Endothelial cell of umbilical vein (primary cell): ENCODE measurements around the gene SMPDL3B.

Source experiments
- EZH2 ChIP-seq: IDR thresholded peaks from 2 replicates; pipeline ENCODE4 v1.6.1; 2012; ENCODE audit warnings: borderline replicate concordance, low read depth, mild to moderate bottlenecking, moderate library complexity, low read length, inconsistent platforms; ENCODE audit not compliant: severe bottlenecking
- FOS ChIP-seq: IDR thresholded peaks from 2 replicates; pipeline ENCODE4 v1.6.1; 2011; ENCODE audit warnings: mild to moderate bottlenecking, low read length, moderate library complexity, borderline replicate concordance; ENCODE audit not compliant: insufficient read depth
- MYC ChIP-seq: IDR thresholded peaks from one replicate; pipeline ENCODE4 v1.6.1; 2011; ENCODE audit warnings: mild to moderate bottlenecking, low read depth, low read length
- POLR2A ChIP-seq: IDR thresholded peaks from 2 replicates; pipeline ENCODE4 v1.6.1; 2012; ENCODE audit warnings: low read depth, mild to moderate bottlenecking, control low read depth, low read length
- POLR2AphosphoS5 ChIP-seq: IDR thresholded peaks from 2 replicates; pipeline ENCODE4 v1.6.1; 2012; ENCODE audit warnings: low read depth, mild to moderate bottlenecking, control low read depth, low read length, moderate library complexity; ENCODE audit not compliant: insufficient read depth
- TF ChIP-seq, protein P1 (sequence below), 2 donors: IDR thresholded peaks; 1 replicate in 1 of 2; 2 replicates in 1 of 2; pipeline ENCODE4 v1.5.1; 2011; ENCODE audit warnings: low read length in 2 of 2, mild to moderate bottlenecking in 2 of 2, moderate library complexity in 2 of 2, control low read depth in 1 of 2, inconsistent platforms in 1 of 2, low read depth in 1 of 2; ENCODE audit not compliant: insufficient read depth in 1 of 2; ENCODE audit errors: extremely low read depth in 1 of 2
- TF ChIP-seq, protein P2 (sequence below): IDR thresholded peaks from 2 replicates; pipeline ENCODE4 v1.6.1; 2011; ENCODE audit not compliant: insufficient read depth, insufficient read length

DNA sequence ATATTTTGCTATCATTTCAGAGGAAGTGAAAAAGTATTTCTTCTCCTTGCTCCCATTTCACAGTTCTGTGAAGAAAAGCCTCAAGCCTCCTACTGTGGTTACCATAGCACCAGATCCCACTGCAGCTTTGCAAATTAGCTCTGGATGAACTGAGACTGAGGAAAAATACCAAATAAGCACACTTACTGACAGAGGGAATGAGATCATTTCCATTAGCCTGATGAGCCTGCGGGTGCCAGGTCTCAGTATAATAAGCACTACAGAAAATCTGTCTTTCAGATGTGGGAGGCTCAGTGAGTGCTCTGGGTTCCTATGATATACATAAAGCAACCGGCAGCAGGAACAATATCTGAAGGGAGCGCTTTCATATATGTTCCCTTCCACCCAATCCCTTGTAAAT, 46.3 kb downstream of the SMPDL3B start:
- TF ChIP-seq, protein P1, sequence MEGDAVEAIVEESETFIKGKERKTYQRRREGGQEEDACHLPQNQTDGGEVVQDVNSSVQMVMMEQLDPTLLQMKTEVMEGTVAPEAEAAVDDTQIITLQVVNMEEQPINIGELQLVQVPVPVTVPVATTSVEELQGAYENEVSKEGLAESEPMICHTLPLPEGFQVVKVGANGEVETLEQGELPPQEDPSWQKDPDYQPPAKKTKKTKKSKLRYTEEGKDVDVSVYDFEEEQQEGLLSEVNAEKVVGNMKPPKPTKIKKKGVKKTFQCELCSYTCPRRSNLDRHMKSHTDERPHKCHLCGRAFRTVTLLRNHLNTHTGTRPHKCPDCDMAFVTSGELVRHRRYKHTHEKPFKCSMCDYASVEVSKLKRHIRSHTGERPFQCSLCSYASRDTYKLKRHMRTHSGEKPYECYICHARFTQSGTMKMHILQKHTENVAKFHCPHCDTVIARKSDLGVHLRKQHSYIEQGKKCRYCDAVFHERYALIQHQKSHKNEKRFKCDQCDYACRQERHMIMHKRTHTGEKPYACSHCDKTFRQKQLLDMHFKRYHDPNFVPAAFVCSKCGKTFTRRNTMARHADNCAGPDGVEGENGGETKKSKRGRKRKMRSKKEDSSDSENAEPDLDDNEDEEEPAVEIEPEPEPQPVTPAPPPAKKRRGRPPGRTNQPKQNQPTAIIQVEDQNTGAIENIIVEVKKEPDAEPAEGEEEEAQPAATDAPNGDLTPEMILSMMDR (IDR thresholded peaks at IDR 0.05; ENCODE audit: extremely low read depth in 1 of 2, insufficient read depth in 1 of 2, low read depth in 1 of 2, low read length in 2 of 2): no peak
- no peak for TF ChIP-seq POLR2A
- no peak for TF ChIP-seq FOS
- TF ChIP-seq, protein P2, sequence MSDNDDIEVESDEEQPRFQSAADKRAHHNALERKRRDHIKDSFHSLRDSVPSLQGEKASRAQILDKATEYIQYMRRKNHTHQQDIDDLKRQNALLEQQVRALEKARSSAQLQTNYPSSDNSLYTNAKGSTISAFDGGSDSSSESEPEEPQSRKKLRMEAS: no peak
- TF ChIP-seq EZH2: no peak
- no peak for TF ChIP-seq POLR2AphosphoS5
- no peak for TF ChIP-seq MYC
